ENCODE results near the gene TMEM45A.

- no peak for TF ChIP-seq CTCF (conservative IDR thresholded peaks at IDR 0.05)
- no peak for TF ChIP-seq ZFX (IDR thresholded peaks at IDR 0.05)
Measured at GRCh38 chr3:100454677-100455076, 37.7 kb upstream of the TMEM45A start.
